K562 (cell line): ENCODE measurements around the gene OTUD5. TPM values are rescaled to one million over a fixed set of nuclear protein-coding genes. Genes with fewer than 3 reads are reported as not detected.

Experiments
- ARHGAP35 ChIP-seq: fragments of 450-650 bp; IDR thresholded peaks from 2 replicates; pipeline ENCODE4 v1.6.1; 2018; ENCODE audit not compliant: partially characterized antibody
- GTF2E2 ChIP-seq: fragments of 200-800 bp; sonication (Bioruptor generic); IDR thresholded peaks from 2 replicates; pipeline ENCODE4 v1.6.1; 2016; ENCODE audit warnings: missing genetic modification characterization, missing compliant biosample characterization
- HCFC1 ChIP-seq: IDR thresholded peaks from 2 replicates; pipeline ENCODE4 v1.6.1; 2012; ENCODE audit warnings: low read depth, low read length, improper control_type of control experiment
- HEY1 ChIP-seq: fragments of 250-450 bp; sonication (Bioruptor Pico); IDR thresholded peaks from 2 replicates; pipeline ENCODE4 v1.5.0; 2020; ENCODE audit warnings: mild to moderate bottlenecking, moderate library complexity, borderline replicate concordance
- HLTF ChIP-seq: fragments of 450-650 bp; IDR thresholded peaks from 2 replicates; pipeline ENCODE4 v1.6.1; 2016
- L3MBTL2 ChIP-seq: fragments of 450-650 bp; IDR thresholded peaks from 2 replicates; pipeline ENCODE4 v1.6.1; 2016; ENCODE audit warnings: mild to moderate bottlenecking, moderate library complexity
- NRF1 ChIP-seq, 2 experiments: fragments of 450-650 bp; IDR thresholded peaks in 1 of 2; conservative IDR thresholded peaks in 1 of 2; 2 replicates each; pipeline ENCODE4 v1.6.1; 2014; ENCODE audit warnings: mild to moderate bottlenecking in 2 of 2
- PHF8 ChIP-seq: fragments of 200-600 bp; sonication (generic); IDR thresholded peaks from 2 replicates; pipeline ENCODE4 v1.6.1; 2012; ENCODE audit warnings: mixed run types, mild to moderate bottlenecking, inconsistent platforms, low read length, moderate library complexity, borderline replicate concordance
- POLR2A ChIP-seq: fragments of 450-650 bp; conservative IDR thresholded peaks from 2 replicates; pipeline ENCODE4 v1.6.1; 2016
- POLR3A ChIP-seq: IDR thresholded peaks from 2 replicates; pipeline ENCODE4 v1.6.1; 2011; ENCODE audit warnings: borderline replicate concordance, mild to moderate bottlenecking, moderate library complexity; ENCODE audit not compliant: insufficient read length, insufficient read depth; ENCODE audit errors: extremely low read depth
- SP2 ChIP-seq: IDR thresholded peaks from 2 replicates; pipeline ENCODE4 v1.6.1; 2011; ENCODE audit warnings: mild to moderate bottlenecking, low read depth, low read length, moderate library complexity; ENCODE audit not compliant: poor library complexity, severe bottlenecking; ENCODE audit errors: extremely low read depth
- TBP ChIP-seq: optimal IDR thresholded peaks from 2 replicates; pipeline ENCODE3; 2011; ENCODE audit warnings: low read depth, low read length, improper control_type of control experiment
- TFAP4 ChIP-seq: sonication (generic); formaldehyde crosslinking; IDR thresholded peaks from 2 replicates; pipeline ENCODE4 v1.8.0; 2022; ENCODE audit warnings: missing genetic modification reagents, mild to moderate bottlenecking, moderate library complexity, borderline replicate concordance
- ZBTB2 ChIP-seq: fragments of 450-650 bp; IDR thresholded peaks from 2 replicates; pipeline ENCODE4 v1.6.1; 2016; ENCODE audit warnings: antibody characterized with exemption
- ZBTB8A ChIP-seq: fragments of 450-650 bp; IDR thresholded peaks from 2 replicates; pipeline ENCODE4 v1.6.1; 2018; ENCODE audit warnings: mild to moderate bottlenecking, moderate library complexity; ENCODE audit not compliant: partially characterized antibody
- ZFX ChIP-seq: sonication (generic); formaldehyde crosslinking; IDR thresholded peaks from 2 replicates; pipeline ENCODE4 v1.8.0; 2022; ENCODE audit warnings: mild to moderate bottlenecking, missing genetic modification reagents, moderate library complexity
- ZNF561 ChIP-seq: fragments of 450-650 bp; formaldehyde crosslinking; conservative IDR thresholded peaks from 2 replicates; pipeline ENCODE4 v1.4.0; 2020; ENCODE audit warnings: mild to moderate bottlenecking, moderate library complexity
- polyA plus RNA-seq, 8 experiments: library from polyadenylated mRNA; depleted of rRNA in 4 of 8; stranded (reverse) in 5 of 8; unstranded in 3 of 8; fragments of >200 nt; fragmentation: Nextera tagmentation in 2 of 8; fragmentation: Illumina TruSeq in 1 of 8; extraction: Ambion mirVana in 2 of 8; extraction: Trizol in 1 of 8; gene quantifications; 2 replicates each; pipeline versions ENCODE4 v1.2.1 to v1.2.3, GENCODE V29; 2011 to 2014; ENCODE audit warnings: inconsistent platforms in 1 of 8, missing spikeins in 1 of 8
- total RNA-seq, 7 experiments: library from RNA; depleted of rRNA in 6 of 7; stranded (reverse); fragments of >200 nt in 6 of 7; fragmentation: Illumina TruSeq in 2 of 7; extraction: Trizol in 2 of 7; gene quantifications; 2 replicates each; pipeline versions ENCODE4 v1.2.1 to v1.2.3, GENCODE V29; 2011 to 2021; ENCODE audit warnings: low replicate concordance in 1 of 7
- TF ChIP-seq, protein P1 (sequence below): fragments of 450-650 bp; IDR thresholded peaks from 2 replicates; pipeline ENCODE4 v1.6.1; 2018; ENCODE audit not compliant: partially characterized antibody
- TF ChIP-seq, protein P2 (sequence below), 2 experiments: fragments of 450-650 bp; conservative IDR thresholded peaks; 2 replicates each; pipeline ENCODE4 v1.6.1; 2017; ENCODE audit warnings: mild to moderate bottlenecking in 2 of 2, moderate library complexity in 2 of 2

Gene OTUD5
- total and polyA plus RNA-seq, 9 of the 15 experiments (the other 6 are each of a cell fraction or from before 2014, with no cell fraction given), result 3.6 to 102 (median 59.0) TPM

DNA sequence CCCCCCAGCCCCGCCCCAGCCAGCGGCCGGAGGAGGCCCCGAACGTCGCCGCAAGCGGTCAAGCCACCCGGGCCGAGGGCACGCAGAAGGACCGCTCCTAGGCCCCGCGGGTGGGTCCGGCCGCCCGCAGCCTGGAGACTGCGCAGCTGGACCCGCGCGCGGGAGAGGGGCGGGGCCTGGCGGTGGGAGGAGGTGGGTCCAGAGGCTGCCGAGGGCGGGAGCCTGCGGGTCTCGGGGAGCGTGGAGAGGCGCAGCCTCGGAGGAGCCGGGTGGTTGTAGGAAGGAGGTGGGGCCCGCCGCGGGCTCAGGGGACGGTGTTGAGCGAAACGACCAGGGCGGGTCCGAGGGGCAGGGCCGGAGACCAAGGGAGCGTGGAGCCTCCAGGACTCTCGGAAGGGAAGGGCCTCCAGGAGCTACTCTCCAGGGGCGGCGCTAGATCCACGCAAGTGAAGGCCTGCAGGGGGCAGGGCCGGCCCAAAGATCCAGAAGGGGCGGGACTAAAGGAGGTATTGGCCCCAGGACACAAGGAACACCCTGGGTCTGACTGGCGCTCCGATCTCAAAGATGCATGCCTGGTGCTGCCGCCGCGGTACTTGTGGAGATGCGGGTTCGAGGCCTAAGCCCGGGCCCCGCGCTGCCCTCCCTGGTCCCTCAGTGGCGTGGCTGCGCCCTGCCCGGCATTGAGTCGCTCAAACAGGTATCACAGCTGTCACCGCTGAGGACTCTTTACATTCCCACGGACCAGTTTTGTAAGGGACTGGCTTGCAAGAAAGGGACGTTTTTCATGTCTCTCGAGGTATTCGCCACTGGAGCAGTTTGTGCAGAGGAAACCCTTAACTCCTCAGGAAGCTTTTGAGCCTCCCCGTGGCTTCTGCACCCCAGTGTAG lies 65.8 kb downstream of the OTUD5 start (continued):
- TF ChIP-seq ZBTB2 (peak; percentile 44; the same call in 1 of the 2 replicates), ZNF561 (CRISPR knock-in tag) (no peak), TFAP4 (CRISPR knock-in tag) (peak; percentile 69; the same call in 1 of the 2 replicates), NRF1 (conservative IDR thresholded peaks at IDR 0.05 in 1 of 2, IDR thresholded peaks at IDR 0.05 in 1 of 2) (peak; percentile 89 to 91), POLR3A (no peak), HEY1 (no peak), ARHGAP35 (no peak), ZFX (peak; percentile 56), SP2 (no peak), TBP (peak; percentile 32), HCFC1 (peak; percentile 11; the same call in 1 of the 2 replicates), GTF2E2 (tag) (no peak), HLTF (no peak), ZBTB8A (no peak), L3MBTL2 (peak; percentile 28; the same call in 1 of the 2 replicates), PHF8 (peak; percentile 46; the same call in 1 of the 2 replicates), POLR2A (peak; percentile 53)
- TF ChIP-seq, protein P1, sequence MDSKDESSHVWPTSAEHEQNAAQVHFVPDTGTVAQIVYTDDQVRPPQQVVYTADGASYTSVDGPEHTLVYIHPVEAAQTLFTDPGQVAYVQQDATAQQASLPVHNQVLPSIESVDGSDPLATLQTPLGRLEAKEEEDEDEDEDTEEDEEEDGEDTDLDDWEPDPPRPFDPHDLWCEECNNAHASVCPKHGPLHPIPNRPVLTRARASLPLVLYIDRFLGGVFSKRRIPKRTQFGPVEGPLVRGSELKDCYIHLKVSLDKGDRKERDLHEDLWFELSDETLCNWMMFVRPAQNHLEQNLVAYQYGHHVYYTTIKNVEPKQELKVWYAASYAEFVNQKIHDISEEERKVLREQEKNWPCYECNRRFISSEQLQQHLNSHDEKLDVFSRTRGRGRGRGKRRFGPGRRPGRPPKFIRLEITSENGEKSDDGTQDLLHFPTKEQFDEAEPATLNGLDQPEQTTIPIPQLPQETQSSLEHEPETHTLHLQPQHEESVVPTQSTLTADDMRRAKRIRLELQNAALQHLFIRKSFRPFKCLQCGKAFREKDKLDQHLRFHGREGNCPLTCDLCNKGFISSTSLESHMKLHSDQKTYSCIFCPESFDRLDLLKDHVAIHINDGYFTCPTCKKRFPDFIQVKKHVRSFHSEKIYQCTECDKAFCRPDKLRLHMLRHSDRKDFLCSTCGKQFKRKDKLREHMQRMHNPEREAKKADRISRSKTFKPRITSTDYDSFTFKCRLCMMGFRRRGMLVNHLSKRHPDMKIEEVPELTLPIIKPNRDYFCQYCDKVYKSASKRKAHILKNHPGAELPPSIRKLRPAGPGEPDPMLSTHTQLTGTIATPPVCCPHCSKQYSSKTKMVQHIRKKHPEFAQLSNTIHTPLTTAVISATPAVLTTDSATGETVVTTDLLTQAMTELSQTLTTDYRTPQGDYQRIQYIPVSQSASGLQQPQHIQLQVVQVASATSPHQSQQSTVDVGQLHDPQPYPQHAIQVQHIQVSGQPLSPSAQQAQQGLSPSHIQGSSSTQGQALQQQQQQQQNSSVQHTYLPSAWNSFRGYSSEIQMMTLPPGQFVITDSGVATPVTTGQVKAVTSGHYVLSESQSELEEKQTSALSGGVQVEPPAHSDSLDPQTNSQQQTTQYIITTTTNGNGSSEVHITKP, result peak; percentile 50
- TF ChIP-seq, protein P2, sequence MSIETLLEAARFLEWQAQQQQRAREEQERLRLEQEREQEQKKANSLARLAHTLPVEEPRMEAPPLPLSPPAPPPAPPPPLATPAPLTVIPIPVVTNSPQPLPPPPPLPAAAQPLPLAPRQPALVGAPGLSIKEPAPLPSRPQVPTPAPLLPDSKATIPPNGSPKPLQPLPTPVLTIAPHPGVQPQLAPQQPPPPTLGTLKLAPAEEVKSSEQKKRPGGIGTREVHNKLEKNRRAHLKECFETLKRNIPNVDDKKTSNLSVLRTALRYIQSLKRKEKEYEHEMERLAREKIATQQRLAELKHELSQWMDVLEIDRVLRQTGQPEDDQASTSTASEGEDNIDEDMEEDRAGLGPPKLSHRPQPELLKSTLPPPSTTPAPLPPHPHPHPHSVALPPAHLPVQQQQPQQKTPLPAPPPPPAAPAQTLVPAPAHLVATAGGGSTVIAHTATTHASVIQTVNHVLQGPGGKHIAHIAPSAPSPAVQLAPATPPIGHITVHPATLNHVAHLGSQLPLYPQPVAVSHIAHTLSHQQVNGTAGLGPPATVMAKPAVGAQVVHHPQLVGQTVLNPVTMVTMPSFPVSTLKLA (conservative IDR thresholded peaks at IDR 0.05), result peak; percentile 44 to 76; a peak in 2 of 4 replicates
